ENCODE measurements around the gene SIGLEC14. TPM values are rescaled to one million over a fixed set of nuclear protein-coding genes. Genes with fewer than 3 reads are reported as not detected.

The SIGLEC14 gene
- polyA plus RNA-seq, 4 donors = 0.91 to 1.6 (median 1.5) TPM; not detected in 1

Other genes with a start within 250 kb of the SIGLEC14 start
- gene SIGLEC10, start 229.2 kb downstream of the SIGLEC14 start, polyA plus RNA-seq (ENCODE audit: insufficient read length in 4 of 4) = 1 to 10 TPM in 2 of 4 donors, under 1 TPM in 2; 0.87 to 1.3 (median 1.1) TPM
- under 1 TPM in 2 of 4 donors, not detected in 2; 0.05 to 0.08 TPM for gene SIGLEC8, start 188.4 kb downstream of the SIGLEC14 start, polyA plus RNA-seq (ENCODE audit: insufficient read length in 4 of 4)
- not detected for gene CEACAM18, start 168.3 kb downstream of the SIGLEC14 start, polyA plus RNA-seq (ENCODE audit: insufficient read length in 4 of 4)
- gene SIGLEC12, start 145.0 kb downstream of the SIGLEC14 start, polyA plus RNA-seq (ENCODE audit: insufficient read length in 4 of 4) = under 1 TPM in 3 of 4 donors, not detected in 1; 0.04 to 0.13 (median 0.11) TPM
- under 1 TPM in 3 of 4 donors, not detected in 1; 0.12 to 0.25 (median 0.19) TPM for gene SIGLEC6, start 115.2 kb downstream of the SIGLEC14 start, polyA plus RNA-seq (ENCODE audit: insufficient read length in 4 of 4)
- gene ZNF175, start 75.5 kb downstream of the SIGLEC14 start, polyA plus RNA-seq (ENCODE audit: insufficient read length in 4 of 4) = 10 to 100 TPM; 14.6 to 19.9 (median 17.6) TPM
- gene SIGLEC5, start 16.4 kb downstream of the SIGLEC14 start, polyA plus RNA-seq (ENCODE audit: insufficient read length in 4 of 4) = under 1 TPM in 3 of 4 donors, not detected in 1; 0.10 to 0.53 (median 0.22) TPM
- gene SPACA6, start 46.5 kb upstream of the SIGLEC14 start, polyA plus RNA-seq (ENCODE audit: insufficient read length in 4 of 4) = 10 to 100 TPM; 12.3 to 19.4 (median 15.7) TPM
- gene HAS1, start 77.2 kb upstream of the SIGLEC14 start, polyA plus RNA-seq (ENCODE audit: insufficient read length in 4 of 4) = under 1 TPM in 3 of 4 donors, not detected in 1; 0.05 to 0.13 (median 0.10) TPM
- 1 to 10 TPM in 3 of 4 donors, under 1 TPM in 1; 0.54 to 3.7 (median 1.3) TPM for gene FPR1, start 105.1 kb upstream of the SIGLEC14 start, polyA plus RNA-seq (ENCODE audit: insufficient read length in 4 of 4)
- gene FPR2, start 114.4 kb upstream of the SIGLEC14 start, polyA plus RNA-seq (ENCODE audit: insufficient read length in 4 of 4) = under 1 TPM in 3 of 4 donors, not detected in 1; 0.22 to 0.34 (median 0.25) TPM
- under 1 TPM; 0.33 to 0.70 (median 0.42) TPM for gene FPR3, start 148.3 kb upstream of the SIGLEC14 start, polyA plus RNA-seq (ENCODE audit: insufficient read length in 4 of 4)
- gene ZNF577, start 241.1 kb upstream of the SIGLEC14 start, polyA plus RNA-seq (ENCODE audit: insufficient read length in 4 of 4) = 10 to 100 TPM; 35.6 to 46.7 (median 43.1) TPM